ENCODE data around the gene HTR4. TPM values are rescaled to one million over a fixed set of nuclear protein-coding genes. Genes with fewer than 3 reads are reported as not detected.

The HTR4 gene
- polyA plus RNA-seq, 3 donors = not detected

- Histone ChIP-seq H3K4me3 (replicated peaks in 1 of 3; ENCODE audit: low read depth in 2 of 3, low read length in 3 of 3) (no peak overlapping the region), H3K79me2 (ENCODE audit: insufficient read depth, low read length) (no peaks in the 10 kb centered on the region), H3K9ac (ENCODE audit: insufficient read depth, low read length, poor library complexity, severe bottlenecking) (no peak overlapping the region), H3K27me3 (ENCODE audit: control insufficient read depth in 2 of 2, insufficient read depth in 2 of 2, low read length in 2 of 2) (peaks cover 2 to 4% of the 10 kb centered on the region in 2 donors), H4K20me1 (ENCODE audit: insufficient read depth, low read length) (no peaks in the 10 kb centered on the region), H3K9me3 (replicated peaks in 1 of 2; ENCODE audit: control insufficient read depth in 1 of 2, insufficient read depth in 1 of 2, low read length in 2 of 2) (no peaks in the 10 kb centered on the region), H3K36me3 (replicated peaks in 1 of 2; ENCODE audit: control insufficient read depth in 1 of 2, insufficient read depth in 2 of 2, low read length in 2 of 2) (no peaks in the 10 kb centered on the region), H3K27ac (ENCODE audit: low read depth in 1 of 2, low read length in 2 of 2) (no peak overlapping the region), H3K4me2 (replicated peaks; ENCODE audit: extremely low read depth, low read length, poor library complexity, severe bottlenecking) (no peak overlapping the region), H2AFZ (ENCODE audit: insufficient read depth, low read depth, low read length, poor library complexity, severe bottlenecking) (no peak overlapping the region), H3K4me1 (ENCODE audit: control insufficient read depth in 1 of 2, insufficient read depth in 2 of 2, low read length in 2 of 2) (no peaks in the 10 kb centered on the region)
- Mint-ChIP-seq H3K9me3 (peaks cover 0 to 3% (median 0%) of the 10 kb centered on the region in 7 donors), H3K36me3 (no peaks in the 10 kb centered on the region), H3K27ac (no peak overlapping the region), H3K4me1 (no peaks in the 10 kb centered on the region), H3K27me3 (ENCODE audit: low read depth in 3 of 3) (peaks cover 2 to 15% (median 11%) of the 10 kb centered on the region in 3 donors), H3K4me3 (no peak overlapping the region)
- TF ChIP-seq, protein P1, sequence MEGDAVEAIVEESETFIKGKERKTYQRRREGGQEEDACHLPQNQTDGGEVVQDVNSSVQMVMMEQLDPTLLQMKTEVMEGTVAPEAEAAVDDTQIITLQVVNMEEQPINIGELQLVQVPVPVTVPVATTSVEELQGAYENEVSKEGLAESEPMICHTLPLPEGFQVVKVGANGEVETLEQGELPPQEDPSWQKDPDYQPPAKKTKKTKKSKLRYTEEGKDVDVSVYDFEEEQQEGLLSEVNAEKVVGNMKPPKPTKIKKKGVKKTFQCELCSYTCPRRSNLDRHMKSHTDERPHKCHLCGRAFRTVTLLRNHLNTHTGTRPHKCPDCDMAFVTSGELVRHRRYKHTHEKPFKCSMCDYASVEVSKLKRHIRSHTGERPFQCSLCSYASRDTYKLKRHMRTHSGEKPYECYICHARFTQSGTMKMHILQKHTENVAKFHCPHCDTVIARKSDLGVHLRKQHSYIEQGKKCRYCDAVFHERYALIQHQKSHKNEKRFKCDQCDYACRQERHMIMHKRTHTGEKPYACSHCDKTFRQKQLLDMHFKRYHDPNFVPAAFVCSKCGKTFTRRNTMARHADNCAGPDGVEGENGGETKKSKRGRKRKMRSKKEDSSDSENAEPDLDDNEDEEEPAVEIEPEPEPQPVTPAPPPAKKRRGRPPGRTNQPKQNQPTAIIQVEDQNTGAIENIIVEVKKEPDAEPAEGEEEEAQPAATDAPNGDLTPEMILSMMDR (IDR thresholded peaks at IDR 0.05) = no peak
- no peak for DNase-seq
- 100% methylated on average over 1 of the region's 2 CpGs for WGBS (ENCODE audit: insufficient coverage)
- intact Hi-C loops (cut with micrococcal nuclease) = no loop called here
Observed at GRCh38 chr5:148663509-148663908, 9.2 kb upstream of the HTR4 start.

DNA sequence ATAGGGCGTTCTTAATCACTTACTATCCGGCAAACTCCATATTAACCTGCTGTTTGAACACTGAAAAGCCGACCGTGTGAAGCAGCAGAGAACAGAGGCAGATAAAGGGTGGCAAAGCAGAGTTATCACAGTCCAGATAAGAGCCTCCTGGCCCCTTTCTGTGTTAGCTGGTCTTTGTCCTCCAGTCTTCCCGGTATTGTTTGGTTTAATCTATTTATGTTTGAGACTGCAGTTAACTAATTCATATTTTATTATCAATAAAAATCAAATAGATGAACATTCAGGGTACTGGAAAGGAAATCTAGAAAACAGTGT, 6.0 kb upstream of the HTR4 start:
- Mint-ChIP-seq H3K36me3 (no peaks in the 10 kb centered on the region), H3K27ac (no peak overlapping the region), H3K4me3 (no peak overlapping the region), H3K27me3 (ENCODE audit: low read depth in 3 of 3) (peaks cover 16 to 30% (median 29%) of the 10 kb centered on the region in 3 donors), H3K9me3 (peaks cover 0 to 3% (median 0%) of the 10 kb centered on the region in 7 donors), H3K4me1 (no peaks in the 10 kb centered on the region)
- 87% methylated on average over 3 of the region's 5 CpGs for WGBS (ENCODE audit: insufficient coverage)
- H2AFZ ChIP-seq (ENCODE audit: insufficient read depth, low read depth, low read length, poor library complexity, severe bottlenecking) = no peak overlapping the region
- peaks cover 15% of the 10 kb centered on the region in 2 donors for H3K27me3 ChIP-seq (ENCODE audit: control insufficient read depth in 2 of 2, insufficient read depth in 2 of 2, low read length in 2 of 2)
- H3K79me2 ChIP-seq (ENCODE audit: insufficient read depth, low read length) = no peaks in the 10 kb centered on the region
- H3K4me2 ChIP-seq (replicated peaks; ENCODE audit: extremely low read depth, low read length, poor library complexity, severe bottlenecking) = no peak overlapping the region
- no peak for DNase-seq
- no peak overlapping the region for H3K9ac ChIP-seq (ENCODE audit: insufficient read depth, low read length, poor library complexity, severe bottlenecking)
- no peak overlapping the region for H3K27ac ChIP-seq (ENCODE audit: low read depth in 1 of 2, low read length in 2 of 2)
- no peaks in the 10 kb centered on the region for H3K36me3 ChIP-seq (replicated peaks in 1 of 2; ENCODE audit: control insufficient read depth in 1 of 2, insufficient read depth in 2 of 2, low read length in 2 of 2)
- TF ChIP-seq, protein P1 (IDR thresholded peaks at IDR 0.05) = no peak
- H3K4me3 ChIP-seq (replicated peaks in 1 of 3; ENCODE audit: low read depth in 2 of 3, low read length in 3 of 3) = no peak overlapping the region
- intact Hi-C loops (cut with micrococcal nuclease) = no loop called here
- no peaks in the 10 kb centered on the region for H3K9me3 ChIP-seq (replicated peaks in 1 of 2; ENCODE audit: control insufficient read depth in 1 of 2, insufficient read depth in 1 of 2, low read length in 2 of 2)
- no peaks in the 10 kb centered on the region for H3K4me1 ChIP-seq (ENCODE audit: control insufficient read depth in 1 of 2, insufficient read depth in 2 of 2, low read length in 2 of 2)
- H4K20me1 ChIP-seq (ENCODE audit: insufficient read depth, low read length) = no peaks in the 10 kb centered on the region
